Measurements from ENCODE around the gene DNAJC5. TPM values are rescaled to one million over a fixed set of nuclear protein-coding genes. Genes with fewer than 3 reads are reported as not detected.
A peak's percentile ranks its signal among the peaks of the same experiment; 100 is the strongest.

DNAJC5 gene
- total RNA-seq, 1 donor from 2014 or later, result 57.9 TPM

DNA sequence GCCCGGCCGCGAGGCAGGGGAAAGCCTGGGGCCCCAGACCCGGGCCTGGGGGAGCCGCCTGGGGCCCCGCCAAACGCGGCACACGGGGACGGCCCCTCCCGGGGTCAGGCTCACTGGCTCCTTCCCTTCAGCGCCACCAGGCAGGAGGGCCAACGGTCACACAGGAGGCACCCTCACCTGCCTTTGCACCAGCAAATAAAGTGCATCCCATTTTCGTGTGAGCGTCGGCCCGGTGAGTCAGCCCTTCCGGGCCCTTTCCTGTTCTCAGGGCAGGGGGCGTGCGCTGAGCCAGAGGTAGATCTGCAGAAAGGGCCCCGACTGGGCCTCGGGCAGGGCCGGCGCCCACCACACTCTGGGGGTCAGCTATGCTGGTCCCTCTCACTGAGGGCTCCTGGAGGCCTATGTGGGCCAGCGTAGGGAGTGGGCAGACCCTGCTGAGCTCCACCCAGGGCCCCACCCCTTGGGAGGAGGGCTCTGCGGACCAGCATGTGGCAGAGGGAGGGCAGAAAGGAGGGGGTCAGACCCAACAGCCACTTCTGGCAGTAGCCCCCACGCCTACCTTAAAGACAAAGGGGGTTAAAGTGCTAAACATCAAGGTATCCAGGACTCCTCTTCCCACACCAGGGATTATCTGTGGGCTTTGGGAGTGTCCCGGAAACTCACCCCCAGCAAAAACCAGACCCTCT lies 62.2 kb downstream of the DNAJC5 start:
- H3K27ac Mint-ChIP-seq (ENCODE audit: unreplicated experiment), result peak overlapping the region; percentile 70
- H3K4me3 Mint-ChIP-seq (ENCODE audit: unreplicated experiment), result peak overlapping the region; percentile 81
- peak; percentile 71 for DNase-seq
- no peaks in the 10 kb centered on the region for H3K36me3 Mint-ChIP-seq (ENCODE audit: unreplicated experiment)
- H3K4me1 Mint-ChIP-seq (ENCODE audit: low read depth, unreplicated experiment), result peaks cover 7% of the 10 kb centered on the region
- peaks cover 2% of the 10 kb centered on the region for H3K27me3 Mint-ChIP-seq (ENCODE audit: unreplicated experiment)
- TF ChIP-seq, protein P1, sequence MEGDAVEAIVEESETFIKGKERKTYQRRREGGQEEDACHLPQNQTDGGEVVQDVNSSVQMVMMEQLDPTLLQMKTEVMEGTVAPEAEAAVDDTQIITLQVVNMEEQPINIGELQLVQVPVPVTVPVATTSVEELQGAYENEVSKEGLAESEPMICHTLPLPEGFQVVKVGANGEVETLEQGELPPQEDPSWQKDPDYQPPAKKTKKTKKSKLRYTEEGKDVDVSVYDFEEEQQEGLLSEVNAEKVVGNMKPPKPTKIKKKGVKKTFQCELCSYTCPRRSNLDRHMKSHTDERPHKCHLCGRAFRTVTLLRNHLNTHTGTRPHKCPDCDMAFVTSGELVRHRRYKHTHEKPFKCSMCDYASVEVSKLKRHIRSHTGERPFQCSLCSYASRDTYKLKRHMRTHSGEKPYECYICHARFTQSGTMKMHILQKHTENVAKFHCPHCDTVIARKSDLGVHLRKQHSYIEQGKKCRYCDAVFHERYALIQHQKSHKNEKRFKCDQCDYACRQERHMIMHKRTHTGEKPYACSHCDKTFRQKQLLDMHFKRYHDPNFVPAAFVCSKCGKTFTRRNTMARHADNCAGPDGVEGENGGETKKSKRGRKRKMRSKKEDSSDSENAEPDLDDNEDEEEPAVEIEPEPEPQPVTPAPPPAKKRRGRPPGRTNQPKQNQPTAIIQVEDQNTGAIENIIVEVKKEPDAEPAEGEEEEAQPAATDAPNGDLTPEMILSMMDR (IDR thresholded peaks at IDR 0.05; ENCODE audit: partially characterized antibody, unreplicated experiment), result no peak
- no peaks in the 10 kb centered on the region for H3K9me3 Mint-ChIP-seq (ENCODE audit: unreplicated experiment)

DNA sequence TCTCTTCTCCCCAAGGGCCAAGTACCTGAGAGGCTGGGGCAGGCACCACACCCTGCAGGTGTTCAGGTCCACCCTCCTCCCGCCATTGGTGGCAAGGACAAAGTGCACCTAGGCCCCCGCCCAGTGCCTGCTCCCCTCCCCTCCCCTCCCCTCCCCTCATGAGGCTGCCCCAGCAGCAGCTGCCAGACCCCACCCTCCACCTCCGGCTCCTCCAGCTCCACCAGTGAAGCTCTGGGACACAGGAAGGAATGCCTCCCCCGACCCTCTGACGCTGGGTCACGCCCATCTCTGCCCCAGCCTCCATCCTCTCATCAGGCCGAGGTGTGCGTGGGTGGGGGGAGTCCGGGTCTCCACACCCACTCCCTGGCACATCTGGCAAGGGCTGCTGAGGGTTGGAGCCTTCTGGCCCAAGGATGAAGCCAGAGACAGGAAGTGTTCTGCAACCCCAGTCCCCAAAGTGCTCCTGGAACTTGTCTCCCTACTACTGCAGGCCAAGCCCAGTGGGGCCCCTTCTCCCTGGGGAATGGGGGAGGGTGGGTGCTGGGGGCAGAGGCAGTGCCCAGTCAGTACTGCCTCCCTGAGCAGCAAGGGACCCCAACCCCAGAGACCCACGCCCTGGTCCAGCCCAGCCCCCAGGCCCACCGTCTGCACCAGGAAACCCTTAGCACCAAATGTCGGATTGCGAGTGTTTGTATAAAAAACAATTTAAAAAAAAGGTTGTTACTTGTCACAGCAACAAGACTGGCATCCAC lies 62.9 kb downstream of the DNAJC5 start:
- Mint-ChIP-seq H3K27ac (ENCODE audit: unreplicated experiment) (peak overlapping the region; percentile 64), H3K4me1 (ENCODE audit: low read depth, unreplicated experiment) (peaks cover 7% of the 10 kb centered on the region), H3K36me3 (ENCODE audit: unreplicated experiment) (no peaks in the 10 kb centered on the region), H3K9me3 (ENCODE audit: unreplicated experiment) (no peaks in the 10 kb centered on the region), H3K4me3 (ENCODE audit: unreplicated experiment) (peak overlapping the region; percentile 78), H3K27me3 (ENCODE audit: unreplicated experiment) (peaks cover 2% of the 10 kb centered on the region)
- TF ChIP-seq, protein P1 (IDR thresholded peaks at IDR 0.05; ENCODE audit: partially characterized antibody, unreplicated experiment), result no peak
- DNase-seq, result no peak

DNA sequence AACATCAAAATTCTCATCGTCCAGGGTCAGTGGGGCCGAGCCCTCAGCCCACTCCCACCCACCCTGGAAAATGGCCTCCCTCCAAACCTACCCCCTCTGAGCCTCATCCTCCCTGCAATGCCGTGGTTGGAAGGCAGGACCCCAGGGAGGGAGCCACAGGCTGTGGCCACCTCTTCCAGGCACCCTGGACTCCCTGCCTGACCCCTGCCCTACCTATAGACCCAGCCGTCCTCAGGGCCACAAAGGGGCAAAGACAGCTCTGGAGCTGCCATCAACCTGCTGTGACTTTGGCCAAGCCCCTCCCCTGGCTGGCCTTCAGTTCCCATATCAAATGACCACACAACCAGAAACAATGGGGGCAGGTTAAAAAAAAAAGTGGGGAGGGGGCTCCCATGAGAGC lies 63.5 kb downstream of the DNAJC5 start:
- TF ChIP-seq, protein P1 (IDR thresholded peaks at IDR 0.05; ENCODE audit: partially characterized antibody, unreplicated experiment), result no peak
- H3K4me3 Mint-ChIP-seq (ENCODE audit: unreplicated experiment), result no peak overlapping the region
- DNase-seq, result no peak
- H3K27me3 Mint-ChIP-seq (ENCODE audit: unreplicated experiment), result peaks cover 1% of the 10 kb centered on the region
- no peaks in the 10 kb centered on the region for H3K9me3 Mint-ChIP-seq (ENCODE audit: unreplicated experiment)
- H3K36me3 Mint-ChIP-seq (ENCODE audit: unreplicated experiment), result no peaks in the 10 kb centered on the region
- peak overlapping the region; percentile 64 for H3K27ac Mint-ChIP-seq (ENCODE audit: unreplicated experiment)
- peaks cover 7% of the 10 kb centered on the region for H3K4me1 Mint-ChIP-seq (ENCODE audit: low read depth, unreplicated experiment)

DNA sequence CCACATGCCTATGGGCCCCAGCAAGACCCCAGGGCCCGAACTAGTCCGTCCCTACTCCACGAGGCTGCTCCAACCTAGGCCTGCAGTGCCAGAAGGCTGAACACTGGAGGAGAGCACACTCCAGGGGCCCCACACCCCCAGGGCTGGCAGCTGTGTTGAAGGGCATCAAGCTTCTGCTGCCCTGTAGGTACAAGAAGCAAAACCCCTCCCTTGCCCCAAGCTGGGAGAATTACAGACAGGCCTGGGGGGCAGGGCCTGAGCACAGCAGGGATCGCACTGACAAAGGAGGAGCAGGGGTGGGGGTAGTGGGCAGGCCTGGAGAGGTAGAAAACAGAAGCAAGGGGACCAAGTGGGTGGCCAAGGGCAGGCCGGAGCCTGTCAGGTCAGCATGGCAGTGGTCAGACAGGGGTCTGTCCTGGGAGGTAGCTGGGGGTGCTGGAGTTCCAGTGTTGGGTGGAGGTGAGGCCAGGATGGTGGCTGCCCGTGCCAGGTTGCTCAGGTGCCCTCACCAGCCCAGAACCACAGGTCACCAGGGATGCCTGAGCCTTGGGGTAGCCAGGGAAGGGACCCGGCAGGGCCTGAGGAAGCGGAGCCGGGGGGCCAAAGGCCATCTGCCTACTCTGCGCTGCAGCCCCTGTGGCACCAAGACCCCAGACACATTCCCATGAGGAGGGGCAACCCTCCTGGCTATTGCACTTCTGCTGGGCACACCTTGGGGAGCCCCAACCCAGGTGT lies 64.2 kb downstream of the DNAJC5 start:
- H3K36me3 Mint-ChIP-seq (ENCODE audit: unreplicated experiment), result no peaks in the 10 kb centered on the region
- TF ChIP-seq, protein P1 (IDR thresholded peaks at IDR 0.05; ENCODE audit: partially characterized antibody, unreplicated experiment), result no peak
- H3K27me3 Mint-ChIP-seq (ENCODE audit: unreplicated experiment), result no peaks in the 10 kb centered on the region
- DNase-seq, result no peak
- H3K4me1 Mint-ChIP-seq (ENCODE audit: low read depth, unreplicated experiment), result peaks cover 4% of the 10 kb centered on the region
- no peaks in the 10 kb centered on the region for H3K9me3 Mint-ChIP-seq (ENCODE audit: unreplicated experiment)
- no peak overlapping the region for H3K4me3 Mint-ChIP-seq (ENCODE audit: unreplicated experiment)
- H3K27ac Mint-ChIP-seq (ENCODE audit: unreplicated experiment), result peak overlapping the region; percentile 28
